ENCODE results near the gene CAMKK1.

The CAMKK1 gene

DNA sequence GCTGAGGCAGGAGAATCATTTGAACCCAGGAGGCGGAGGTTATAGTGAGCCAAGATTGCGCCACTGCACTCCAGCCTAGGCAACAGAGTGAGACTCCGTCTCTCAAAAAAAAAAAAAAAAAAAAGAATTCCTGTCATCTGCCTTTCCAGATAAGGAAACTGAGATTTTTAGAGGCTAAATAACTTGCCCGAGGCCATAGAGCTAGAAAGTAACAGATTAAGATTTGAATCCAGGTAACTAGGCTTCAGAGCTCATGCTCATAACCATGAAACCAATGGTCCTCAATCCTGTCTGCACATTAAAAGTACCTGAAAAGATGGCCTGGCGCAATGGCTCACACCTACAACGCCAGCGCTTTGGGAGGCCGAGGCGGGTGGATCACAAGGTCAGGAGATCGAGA, 56.3 kb downstream of the CAMKK1 start:
- H3K27me3 Mint-ChIP-seq (ENCODE audit: low read depth, poor library complexity): peaks cover 2% of the 10 kb centered on the region
- peaks cover 75% of the 10 kb centered on the region for H3K36me3 Mint-ChIP-seq (ENCODE audit: low read depth)
- DNase-seq: no peak
- H3K4me3 Mint-ChIP-seq: no peak overlapping the region
- no peak overlapping the region for H3K27ac Mint-ChIP-seq
- TF ChIP-seq, protein P1, sequence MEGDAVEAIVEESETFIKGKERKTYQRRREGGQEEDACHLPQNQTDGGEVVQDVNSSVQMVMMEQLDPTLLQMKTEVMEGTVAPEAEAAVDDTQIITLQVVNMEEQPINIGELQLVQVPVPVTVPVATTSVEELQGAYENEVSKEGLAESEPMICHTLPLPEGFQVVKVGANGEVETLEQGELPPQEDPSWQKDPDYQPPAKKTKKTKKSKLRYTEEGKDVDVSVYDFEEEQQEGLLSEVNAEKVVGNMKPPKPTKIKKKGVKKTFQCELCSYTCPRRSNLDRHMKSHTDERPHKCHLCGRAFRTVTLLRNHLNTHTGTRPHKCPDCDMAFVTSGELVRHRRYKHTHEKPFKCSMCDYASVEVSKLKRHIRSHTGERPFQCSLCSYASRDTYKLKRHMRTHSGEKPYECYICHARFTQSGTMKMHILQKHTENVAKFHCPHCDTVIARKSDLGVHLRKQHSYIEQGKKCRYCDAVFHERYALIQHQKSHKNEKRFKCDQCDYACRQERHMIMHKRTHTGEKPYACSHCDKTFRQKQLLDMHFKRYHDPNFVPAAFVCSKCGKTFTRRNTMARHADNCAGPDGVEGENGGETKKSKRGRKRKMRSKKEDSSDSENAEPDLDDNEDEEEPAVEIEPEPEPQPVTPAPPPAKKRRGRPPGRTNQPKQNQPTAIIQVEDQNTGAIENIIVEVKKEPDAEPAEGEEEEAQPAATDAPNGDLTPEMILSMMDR (IDR thresholded peaks at IDR 0.05): no peak
- H3K9me3 Mint-ChIP-seq: no peaks in the 10 kb centered on the region
- H3K4me1 Mint-ChIP-seq: peaks cover 8% of the 10 kb centered on the region

DNA sequence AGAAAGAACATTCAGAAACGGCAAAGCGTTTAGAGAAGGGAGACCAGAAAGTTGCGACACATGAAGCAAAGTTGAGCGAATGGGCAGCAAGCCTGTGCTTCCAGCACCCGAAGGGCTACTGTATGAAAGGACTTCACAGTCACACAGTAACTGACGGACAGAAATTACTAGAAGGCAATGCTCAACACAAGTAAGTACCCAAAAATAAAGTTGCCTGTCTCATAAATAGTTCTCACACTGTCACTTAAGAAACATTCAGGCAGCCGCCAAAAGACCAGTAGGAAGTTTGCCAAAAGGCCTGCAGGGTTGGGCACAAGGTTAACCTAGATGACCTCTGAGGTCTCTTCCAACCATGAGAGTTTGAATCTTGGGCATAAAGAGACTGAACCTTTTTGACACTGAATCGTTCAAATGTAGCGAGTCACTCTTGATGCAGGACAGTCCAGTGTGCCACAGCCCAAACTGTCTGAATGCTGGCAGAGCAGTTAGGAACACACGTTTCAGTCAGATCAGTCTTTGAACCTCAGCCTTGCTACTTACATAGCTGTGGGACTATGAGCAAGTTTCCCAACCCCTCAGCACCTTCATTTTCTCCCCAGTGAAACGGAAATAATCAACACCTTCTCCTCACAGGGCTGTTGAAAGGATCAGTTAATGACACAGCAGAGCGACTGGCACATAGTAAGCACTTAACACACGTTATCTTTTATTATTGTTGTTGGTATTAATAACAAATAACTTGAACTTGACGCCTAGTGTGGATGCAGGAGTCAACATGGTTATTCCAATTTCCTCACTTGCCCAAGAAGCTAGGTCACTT, 57.2 kb downstream of the CAMKK1 start:
- H3K36me3 Mint-ChIP-seq (ENCODE audit: low read depth): peaks cover 71% of the 10 kb centered on the region
- H3K4me3 Mint-ChIP-seq: no peak overlapping the region
- H3K27me3 Mint-ChIP-seq (ENCODE audit: low read depth, poor library complexity): peaks cover 2% of the 10 kb centered on the region
- no peak for DNase-seq
- TF ChIP-seq, protein P1 (IDR thresholded peaks at IDR 0.05): no peak
- H3K4me1 Mint-ChIP-seq: peaks cover 8% of the 10 kb centered on the region
- H3K27ac Mint-ChIP-seq: peak overlapping the region; percentile 39
- no peaks in the 10 kb centered on the region for H3K9me3 Mint-ChIP-seq

DNA sequence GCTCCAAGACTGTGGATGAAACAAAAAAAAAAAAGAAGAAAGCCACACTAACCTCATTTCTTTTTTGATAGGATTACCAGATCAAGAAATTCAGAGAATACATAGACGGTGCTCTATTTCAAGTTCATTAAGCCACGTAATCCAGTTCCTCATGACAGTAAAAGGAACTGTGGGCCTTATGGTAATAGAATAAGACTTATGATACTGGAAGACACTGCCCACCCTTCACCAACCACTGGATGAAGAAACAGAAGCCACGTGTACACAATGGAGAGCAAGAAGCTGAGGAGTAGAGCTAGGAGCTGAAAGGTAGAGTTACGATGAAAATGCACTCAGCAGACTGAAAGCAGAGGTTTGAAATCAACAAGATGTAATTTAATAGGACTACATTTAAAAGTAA, 58.0 kb downstream of the CAMKK1 start:
- H3K27me3 Mint-ChIP-seq (ENCODE audit: low read depth, poor library complexity): peaks cover 2% of the 10 kb centered on the region
- no peak for DNase-seq
- H3K9me3 Mint-ChIP-seq: no peaks in the 10 kb centered on the region
- H3K36me3 Mint-ChIP-seq (ENCODE audit: low read depth): peaks cover 63% of the 10 kb centered on the region
- H3K4me3 Mint-ChIP-seq: no peak overlapping the region
- H3K27ac Mint-ChIP-seq: peak overlapping the region; percentile 95
- H3K4me1 Mint-ChIP-seq: peaks cover 8% of the 10 kb centered on the region
- TF ChIP-seq, protein P1 (IDR thresholded peaks at IDR 0.05): no peak

DNA sequence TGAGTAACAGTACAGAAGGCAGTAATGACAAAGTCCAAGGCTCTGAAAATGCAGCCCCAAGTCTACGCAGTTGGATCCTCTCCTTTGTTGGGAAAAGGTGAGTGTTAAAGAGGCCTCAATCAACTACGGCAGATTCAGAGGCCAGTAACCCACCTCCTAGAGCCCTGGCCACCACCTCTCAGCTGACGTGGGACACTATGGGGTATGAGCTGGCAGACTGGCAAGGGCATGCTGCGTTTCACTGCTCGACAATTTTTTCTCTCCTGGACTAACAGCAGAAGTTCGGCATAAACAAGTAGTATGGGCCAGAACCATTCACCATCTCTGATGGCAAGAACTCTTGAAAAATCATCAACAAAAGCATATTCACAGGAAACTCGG, 64.0 kb downstream of the CAMKK1 start:
- no peak for DNase-seq
- Mint-ChIP-seq H3K27me3 (ENCODE audit: low read depth, poor library complexity) (peaks cover 2% of the 10 kb centered on the region), H3K4me3 (no peak overlapping the region), H3K4me1 (no peaks in the 10 kb centered on the region), H3K27ac (no peak overlapping the region), H3K9me3 (no peaks in the 10 kb centered on the region), H3K36me3 (ENCODE audit: low read depth) (peaks cover 66% of the 10 kb centered on the region)
- TF ChIP-seq, protein P1 (IDR thresholded peaks at IDR 0.05): no peak

DNA sequence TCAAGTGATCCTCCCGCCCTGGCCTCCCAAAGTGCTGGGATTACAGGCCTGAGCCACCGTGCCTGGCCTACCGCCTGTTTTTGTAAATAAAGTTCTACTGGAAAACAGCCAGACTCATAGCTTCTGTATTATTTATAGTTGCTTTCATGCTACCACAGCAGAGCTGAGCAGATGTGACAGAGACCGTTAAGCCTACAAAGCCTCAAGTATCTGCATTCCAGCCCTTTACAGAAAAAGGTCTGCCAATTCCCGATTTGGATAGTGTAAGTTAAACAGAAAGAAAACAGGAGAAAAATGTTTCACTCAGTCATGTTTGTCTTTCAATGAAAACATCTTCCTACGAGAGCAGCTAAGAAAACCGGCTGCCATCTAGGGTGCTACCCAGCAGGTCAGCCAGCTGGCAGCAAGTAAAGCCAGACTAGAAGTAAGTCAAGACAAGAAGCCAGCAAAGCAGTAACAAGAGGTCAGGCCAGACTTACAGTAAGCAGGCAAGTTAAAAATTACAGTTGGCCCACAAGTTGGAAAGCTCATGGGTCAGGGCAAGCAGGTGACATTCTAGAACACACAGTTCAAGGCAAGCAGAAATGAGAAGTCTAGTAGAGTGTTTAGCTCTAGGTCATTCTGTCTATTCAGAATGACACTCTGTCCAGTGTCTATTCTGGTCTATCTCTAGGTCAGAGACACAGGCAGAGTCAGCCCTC, 64.6 kb downstream of the CAMKK1 start:
- TF ChIP-seq, protein P1 (IDR thresholded peaks at IDR 0.05): no peak
- Mint-ChIP-seq H3K4me1 (no peaks in the 10 kb centered on the region), H3K4me3 (no peak overlapping the region), H3K9me3 (no peaks in the 10 kb centered on the region), H3K27ac (peak overlapping the region; percentile 74), H3K27me3 (ENCODE audit: low read depth, poor library complexity) (peaks cover 2% of the 10 kb centered on the region), H3K36me3 (ENCODE audit: low read depth) (peaks cover 64% of the 10 kb centered on the region)
- DNase-seq: no peak

Data from nephron progenitor cell (in vitro differentiated cells).